IPS-20b (cell line): ENCODE measurements around the gene HTR6.

Source experiments
- H3K27ac ChIP-seq: one replicate; pipeline ENCODE4 v1.5.1; 2013; ENCODE audit warnings: low read length
- H3K27me3 ChIP-seq: 2 replicates; pipeline ENCODE4 v1.6.1; 2013; ENCODE audit warnings: mild to moderate bottlenecking, low read length, inconsistent platforms; ENCODE audit not compliant: insufficient read depth
- H3K36me3 ChIP-seq: 2 replicates; pipeline ENCODE4 v1.6.1; 2013; ENCODE audit warnings: low read depth, mild to moderate bottlenecking, inconsistent platforms, low read length, moderate library complexity; ENCODE audit not compliant: insufficient read depth
- H3K4me1 ChIP-seq: 2 replicates; pipeline ENCODE4 v1.6.1; 2013; ENCODE audit warnings: mild to moderate bottlenecking, control low read depth, inconsistent platforms, low read length, moderate library complexity; ENCODE audit not compliant: insufficient read depth
- H3K4me3 ChIP-seq: 2 replicates; pipeline ENCODE4 v1.5.1; 2013; ENCODE audit warnings: mild to moderate bottlenecking, low read length, inconsistent platforms
- H3K9ac ChIP-seq: 2 replicates; pipeline ENCODE4 v1.6.1; 2013; ENCODE audit warnings: low read depth, mild to moderate bottlenecking, inconsistent platforms, low read length, moderate library complexity
- H3K9me3 ChIP-seq: 2 replicates; pipeline ENCODE4 v1.6.1; 2013; ENCODE audit warnings: mild to moderate bottlenecking, low read depth, low read length, inconsistent platforms; ENCODE audit not compliant: insufficient read depth

Gene HTR6

GRCh38 chr1:19639999-19640362, 24.7 kb upstream of the HTR6 start:
- Histone ChIP-seq H3K36me3 (no peaks in the 10 kb centered on the region), H3K27me3 (peaks cover 38% of the 10 kb centered on the region), H3K4me1 (0 out of 2 replicates have a peak, but pooled peaks cover 5% of the 10 kb centered on the region), H3K9me3 (no peaks in the 10 kb centered on the region), H3K27ac (no peak overlapping the region), H3K9ac (no peak overlapping the region), H3K4me3 (no peak overlapping the region)

GRCh38 chr1:19640363-19641316, 24.0 kb upstream of the HTR6 start:
- H3K27me3 ChIP-seq: peaks cover 45% of the 10 kb centered on the region
- no peak overlapping the region for H3K9ac ChIP-seq
- no peaks in the 10 kb centered on the region for H3K9me3 ChIP-seq
- no peak overlapping the region for H3K4me3 ChIP-seq
- no peak overlapping the region for H3K27ac ChIP-seq
- H3K36me3 ChIP-seq: no peaks in the 10 kb centered on the region
- H3K4me1 ChIP-seq: peaks cover 5% of the 10 kb centered on the region; the same call in 1 of the 2 replicates

- H3K9ac ChIP-seq: no peak overlapping the region
- peaks cover 5% of the 10 kb centered on the region; the same call in 1 of the 2 replicates for H3K4me1 ChIP-seq
- H3K27me3 ChIP-seq: peaks cover 66% of the 10 kb centered on the region
- H3K36me3 ChIP-seq: no peaks in the 10 kb centered on the region
- peak overlapping the region; percentile 53; the same call in 1 of the 2 replicates for H3K4me3 ChIP-seq
- no peak overlapping the region for H3K27ac ChIP-seq
- no peaks in the 10 kb centered on the region for H3K9me3 ChIP-seq
These were observed 21.6 kb upstream of the HTR6 start for GRCh38 chr1:19643121-19643520.

- peak within 1 kb of the TSS; percentile 80 for H3K4me3 ChIP-seq
- peaks cover 66% of the 10 kb centered on the region for H3K27me3 ChIP-seq
- no peak within 1 kb of the TSS for H3K27ac ChIP-seq
- no peaks in the 10 kb centered on the region for H3K9me3 ChIP-seq
- H3K9ac ChIP-seq: peak within 1 kb of the TSS; percentile 70; the same call in 1 of the 2 replicates
- H3K4me1 ChIP-seq: peaks cover 5% of the 10 kb centered on the region; the same call in 1 of the 2 replicates
- no peaks in the 10 kb centered on the region for H3K36me3 ChIP-seq
These were observed 20.9 kb upstream of the HTR6 start, which contains the start of gene NBL1 for GRCh38 chr1:19643602-19644394. Gene NBL1 (plus strand): TSS chr1:19644311. CDS start chr1:19655031, 10,720 bp downstream.

- H3K4me1 ChIP-seq: peaks cover 5% of the 10 kb centered on the region; the same call in 1 of the 2 replicates
These were observed 20.3 kb upstream of the HTR6 start for GRCh38 chr1:19644395-19644680.

GRCh38 chr1:19644681-19645410, 19.8 kb upstream of the HTR6 start:
- peak overlapping the region; percentile 70; the same call in 1 of the 2 replicates for H3K9ac ChIP-seq
- no peaks in the 10 kb centered on the region for H3K9me3 ChIP-seq
- peaks cover 5% of the 10 kb centered on the region; the same call in 1 of the 2 replicates for H3K4me1 ChIP-seq
- no peaks in the 10 kb centered on the region for H3K36me3 ChIP-seq
- H3K27me3 ChIP-seq: peaks cover 66% of the 10 kb centered on the region
- no peak overlapping the region for H3K27ac ChIP-seq
- H3K4me3 ChIP-seq: peak overlapping the region; percentile 80

More at GRCh38 chr1:19644395-19644680, 20.3 kb upstream of the HTR6 start:
- Histone ChIP-seq H3K36me3 (no peaks in the 10 kb centered on the region), H3K4me3 (peak overlapping the region; percentile 80; the same call in 1 of the 2 replicates), H3K9me3 (no peaks in the 10 kb centered on the region), H3K27me3 (peaks cover 66% of the 10 kb centered on the region), H3K27ac (no peak overlapping the region), H3K9ac (no peak overlapping the region)

- H3K4me1 ChIP-seq: no peaks in the 10 kb centered on the region; the same call in 1 of the 2 replicates
- no peaks in the 10 kb centered on the region for H3K9me3 ChIP-seq
- no peak overlapping the region for H3K27ac ChIP-seq
- no peaks in the 10 kb centered on the region for H3K36me3 ChIP-seq
- peak overlapping the region; percentile 80; the same call in 1 of the 2 replicates for H3K4me3 ChIP-seq
- H3K9ac ChIP-seq: no peak overlapping the region
- H3K27me3 ChIP-seq: peaks cover 66% of the 10 kb centered on the region
These were observed 19.0 kb upstream of the HTR6 start for GRCh38 chr1:19645411-19646251.

- Histone ChIP-seq H3K27ac (no peak overlapping the region), H3K4me1 (no peaks in the 10 kb centered on the region; the same call in 1 of the 2 replicates)
These were observed 18.0 kb upstream of the HTR6 start for GRCh38 chr1:19646377-19647319.

GRCh38 chr1:19647643-19648042, 17.0 kb upstream of the HTR6 start:
- no peak overlapping the region for H3K27ac ChIP-seq
- no peaks in the 10 kb centered on the region for H3K9me3 ChIP-seq
- H3K4me3 ChIP-seq: no peak overlapping the region
- no peaks in the 10 kb centered on the region for H3K36me3 ChIP-seq
- H3K27me3 ChIP-seq: peaks cover 47% of the 10 kb centered on the region
- no peaks in the 10 kb centered on the region; the same call in 1 of the 2 replicates for H3K4me1 ChIP-seq
- no peak overlapping the region for H3K9ac ChIP-seq

More at GRCh38 chr1:19646377-19647319, 18.0 kb upstream of the HTR6 start:
- Histone ChIP-seq H3K27me3 (peaks cover 57% of the 10 kb centered on the region), H3K4me3 (no peak overlapping the region), H3K9ac (no peak overlapping the region), H3K9me3 (no peaks in the 10 kb centered on the region), H3K36me3 (no peaks in the 10 kb centered on the region)

GRCh38 chr1:19648239-19648638, 16.4 kb upstream of the HTR6 start:
- no peaks in the 10 kb centered on the region for H3K9me3 ChIP-seq
- H3K4me3 ChIP-seq: no peak overlapping the region
- peaks cover 41% of the 10 kb centered on the region for H3K27me3 ChIP-seq
- H3K27ac ChIP-seq: no peak overlapping the region
- no peaks in the 10 kb centered on the region; the same call in 1 of the 2 replicates for H3K4me1 ChIP-seq
- no peaks in the 10 kb centered on the region for H3K36me3 ChIP-seq
- no peak overlapping the region for H3K9ac ChIP-seq
